Caco-2 (cell line): ENCODE measurements around the gene SH3BP5. TPM values are rescaled to one million over a fixed set of nuclear protein-coding genes. Genes with fewer than 3 reads are reported as not detected.

Experiments used
- BruUV-seq: library from RNA; stranded (reverse); fragments of 400-500 nt; replicated peaks from 2 replicates; lab custom pipeline; 2021; lab: Mats Ljungman, UMichigan
- CTCF ChIA-PET: fragments of 300-600 bp; sonication (Branson Sonifier 250); formaldehyde crosslinking; loops from one replicate; lab custom pipeline; 2022; ENCODE audit warnings: antibody characterized with exemption; lab: Charles Lee
- POLR2A ChIA-PET: fragments of 300-600 bp; sonication (Branson Sonifier 250); formaldehyde crosslinking; loops from one replicate; lab custom pipeline; 2022; ENCODE audit warnings: antibody characterized with exemption; lab: Charles Lee
- DNase-seq, 2 experiments: peaks; one replicate each; pipeline versions ENCODE4 v3.0.0 to v3.0.0-alpha.2; 2020 to 2022
- H3K27me3 ChIP-seq: replicated peaks from 2 replicates; pipeline ENCODE4 v1.6.0; 2011; ENCODE audit warnings: low read length; ENCODE audit not compliant: control insufficient read depth, insufficient read depth
- H3K36me3 ChIP-seq: 2 replicates; pipeline ENCODE4 v1.5.1; 2011; ENCODE audit warnings: low read length; ENCODE audit not compliant: control insufficient read depth, insufficient read depth
- H3K4me1 ChIP-seq: fragments of 250-450 bp; sonication (Bioruptor Pico); 2 replicates; pipeline ENCODE4 v1.5.1; 2020; ENCODE audit warnings: mild to moderate bottlenecking
- H3K4me3 ChIP-seq: 2 replicates; pipeline ENCODE4 v1.5.1; 2011; ENCODE audit warnings: low read depth, mild to moderate bottlenecking, control low read depth, low read length
- H3K9me3 ChIP-seq: fragments of 250-450 bp; sonication (Bioruptor Pico); 2 replicates; pipeline ENCODE4 v1.5.1; 2020; ENCODE audit warnings: mild to moderate bottlenecking, moderate library complexity
- H3K27ac Mint-ChIP-seq: one replicate; pipeline ENCODE4 v1.8.0; 2022; ENCODE audit warnings: mixed read lengths; ENCODE audit not compliant: unreplicated experiment
- H3K27me3 Mint-ChIP-seq: one replicate; pipeline ENCODE4 v1.8.0; 2022; ENCODE audit warnings: mixed read lengths; ENCODE audit not compliant: insufficient read depth, unreplicated experiment
- H3K36me3 Mint-ChIP-seq: one replicate; pipeline ENCODE4 v1.8.0; 2022; ENCODE audit warnings: mild to moderate bottlenecking, mixed read lengths; ENCODE audit not compliant: insufficient read depth, unreplicated experiment
- H3K4me1 Mint-ChIP-seq: one replicate; pipeline ENCODE4 v1.8.0; 2022; ENCODE audit warnings: low read depth, mixed read lengths; ENCODE audit not compliant: unreplicated experiment
- H3K4me3 Mint-ChIP-seq: one replicate; pipeline ENCODE4 v1.8.0; 2022; ENCODE audit warnings: mild to moderate bottlenecking, moderate library complexity, mixed read lengths; ENCODE audit not compliant: unreplicated experiment
- H3K9me3 Mint-ChIP-seq: one replicate; pipeline ENCODE4 v1.8.0; 2022; ENCODE audit warnings: mixed read lengths; ENCODE audit not compliant: unreplicated experiment
- CTCF ChIP-seq, 2 experiments: fragments of 200-600 bp in 1 of 2; IDR thresholded peaks; 1 replicate in 1 of 2; 2 replicates in 1 of 2; pipeline versions ENCODE4 v1.5.1 to v1.8.0; 2011 to 2022; ENCODE audit warnings: antibody characterized with exemption in 1 of 2, control low read depth in 1 of 2, inconsistent platforms in 1 of 2, low read depth in 1 of 2, low read length in 1 of 2, mild to moderate bottlenecking in 1 of 2, moderate library complexity in 1 of 2; ENCODE audit not compliant: insufficient read depth in 1 of 2, severe bottlenecking in 1 of 2, unreplicated experiment in 1 of 2
- intact Hi-C: fragments of 100-400 bp; cut with micrococcal nuclease; formaldehyde crosslinking; loops from one replicate; pipeline ENCODE4 v1.10.0; 2022; ENCODE audit not compliant: unreplicated experiment
- total RNA-seq: library from RNA; stranded (reverse); gene quantifications from 2 replicates; pipeline ENCODE4 v1.2.3, GENCODE V29; 2022

The SH3BP5 gene
- total RNA-seq, 1 experiment from 2014 or later, result 26.1 TPM

- Mint-ChIP-seq H3K27me3 (no peaks in the 10 kb centered on the region), H3K27ac (no peak overlapping the region), H3K9me3 (no peaks in the 10 kb centered on the region), H3K4me3 (no peak overlapping the region), H3K36me3 (no peaks in the 10 kb centered on the region), H3K4me1 (peaks cover 25% of the 10 kb centered on the region)
- BruUV-seq, result no TSS peak
- intact Hi-C loops, result no loop called here
- ChIA-PET CTCF (interaction anchor here (0.7 kb wide), 1 partner anchor 495 kb away, joined by 3 read pairs; no protein-coding TSS in a partner anchor), POLR2A (no interaction called here)
- no peak for DNase-seq
- Histone ChIP-seq H3K9me3 (no peaks in the 10 kb centered on the region), H3K4me3 (no peak overlapping the region), H3K27me3 (no peaks in the 10 kb centered on the region), H3K4me1 (peaks cover 47% of the 10 kb centered on the region), H3K36me3 (no peaks in the 10 kb centered on the region)
- no peak for TF ChIP-seq CTCF (IDR thresholded peaks at IDR 0.05; ENCODE audit: insufficient read depth in 1 of 2, low read depth in 1 of 2, low read length in 1 of 2, severe bottlenecking in 1 of 2, unreplicated experiment in 1 of 2)
Measured at GRCh38 chr3:15321349-15321748, 11.0 kb downstream of the SH3BP5 start.

DNA sequence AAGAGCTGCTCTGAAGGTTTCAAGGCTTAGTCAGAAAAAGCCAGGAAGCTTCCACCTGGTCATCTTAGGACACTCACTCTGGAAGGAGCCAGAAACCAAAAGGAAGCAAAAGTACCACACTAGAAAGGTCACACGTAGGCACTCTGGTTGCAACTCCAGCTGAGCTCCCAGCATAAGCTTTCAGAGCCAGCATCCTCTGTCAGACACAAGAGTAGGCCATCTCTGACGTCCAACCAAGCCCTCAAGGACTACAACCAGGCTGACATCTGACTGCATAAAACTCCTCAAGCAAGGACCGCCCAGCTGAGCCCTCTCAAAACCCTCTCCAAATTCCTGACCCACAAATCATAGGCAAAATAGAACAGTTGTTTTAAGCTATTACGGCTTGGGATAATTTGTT lies 12.8 kb downstream of the SH3BP5 start:
- Histone ChIP-seq H3K36me3 (no peaks in the 10 kb centered on the region), H3K4me1 (peaks cover 32% of the 10 kb centered on the region), H3K27me3 (no peaks in the 10 kb centered on the region), H3K4me3 (no peak overlapping the region), H3K9me3 (no peaks in the 10 kb centered on the region)
- TF ChIP-seq CTCF (IDR thresholded peaks at IDR 0.05; ENCODE audit: insufficient read depth in 1 of 2, low read depth in 1 of 2, low read length in 1 of 2, severe bottlenecking in 1 of 2, unreplicated experiment in 1 of 2), result no peak
- H3K27ac Mint-ChIP-seq, result no peak overlapping the region
- no peaks in the 10 kb centered on the region for H3K36me3 Mint-ChIP-seq
- H3K27me3 Mint-ChIP-seq, result no peaks in the 10 kb centered on the region
- no peak for DNase-seq
- H3K4me3 Mint-ChIP-seq, result no peak overlapping the region
- POLR2A ChIA-PET, result no interaction called here
- peaks cover 17% of the 10 kb centered on the region for H3K4me1 Mint-ChIP-seq
- no TSS peak for BruUV-seq
- intact Hi-C loops, result no loop called here
- no peaks in the 10 kb centered on the region for H3K9me3 Mint-ChIP-seq
- CTCF ChIA-PET, result interaction anchor here (1.2 kb wide), 1 partner anchor 15 kb away, joined by 3 read pairs; no protein-coding TSS in a partner anchor

GRCh38 chr3:15319136-15319535 lies 13.2 kb downstream of the SH3BP5 start:
- Histone ChIP-seq H3K4me1 (peaks cover 32% of the 10 kb centered on the region), H3K36me3 (no peaks in the 10 kb centered on the region), H3K9me3 (no peaks in the 10 kb centered on the region), H3K27me3 (no peaks in the 10 kb centered on the region), H3K4me3 (no peak overlapping the region)
- no peak for DNase-seq
- ChIA-PET POLR2A (no interaction called here), CTCF (interaction anchor here (1.2 kb wide), 1 partner anchor 15 kb away, joined by 3 read pairs; no protein-coding TSS in a partner anchor)
- BruUV-seq, result no TSS peak
- Mint-ChIP-seq H3K9me3 (no peaks in the 10 kb centered on the region), H3K4me1 (peaks cover 18% of the 10 kb centered on the region), H3K4me3 (no peak overlapping the region), H3K27me3 (no peaks in the 10 kb centered on the region), H3K27ac (no peak overlapping the region), H3K36me3 (no peaks in the 10 kb centered on the region)
- intact Hi-C loops, result no loop called here
- TF ChIP-seq CTCF (IDR thresholded peaks at IDR 0.05; ENCODE audit: insufficient read depth in 1 of 2, low read depth in 1 of 2, low read length in 1 of 2, severe bottlenecking in 1 of 2, unreplicated experiment in 1 of 2), result no peak
